Activated CD8-positive, alpha-beta memory T cell treated with anti-CD3 and anti-CD28 coated beads, Interleukin-2, amount 50 U/mL, for 1 hour (primary cell): ENCODE results near the gene ZBTB12.
"Not testable (repeated sequence)": the region's sequence is repeated elsewhere in the genome, so short reads cannot be mapped to it uniquely, and the experiment has no call there.

Source experiments
- DNase-seq: peaks from one replicate; pipeline ENCODE4 v3.0.0-alpha.2; 2020; ENCODE audit errors: extremely low read depth

ZBTB12 gene

GRCh38 chr6:31922942-31923341 lies 21.1 kb upstream of the ZBTB12 start:
- DNase-seq, result no peak

GRCh38 chr6:31920811-31921210 lies 18.9 kb upstream of the ZBTB12 start:
- DNase-seq, result no peak

GRCh38 chr6:31919624-31920303 lies 17.9 kb upstream of the ZBTB12 start:
- no peak for DNase-seq

- no peak for DNase-seq
Observed at GRCh38 chr6:31918069-31918720, 16.3 kb upstream of the ZBTB12 start.

- no peak for DNase-seq
Observed at GRCh38 chr6:31915756-31916155, 13.9 kb upstream of the ZBTB12 start.

GRCh38 chr6:31915351-31915750 lies 13.5 kb upstream of the ZBTB12 start:
- no peak for DNase-seq

- no peak for DNase-seq
Observed at GRCh38 chr6:31911826-31912585, 10.1 kb upstream of the ZBTB12 start.

GRCh38 chr6:31909298-31909697 lies 7.4 kb upstream of the ZBTB12 start:
- not testable (repeated sequence) for DNase-seq

GRCh38 chr6:31908791-31909190 lies 6.9 kb upstream of the ZBTB12 start:
- DNase-seq, result no peak

GRCh38 chr6:31908255-31908654 lies 6.4 kb upstream of the ZBTB12 start:
- DNase-seq, result not testable (repeated sequence)

GRCh38 chr6:31907158-31907813 lies 5.4 kb upstream of the ZBTB12 start:
- no peak for DNase-seq

- not testable (repeated sequence) for DNase-seq
Observed at GRCh38 chr6:31906727-31907126, 4.8 kb upstream of the ZBTB12 start.

GRCh38 chr6:31906122-31906521 lies 4.2 kb upstream of the ZBTB12 start:
- no peak for DNase-seq

- no peak for DNase-seq
Observed at GRCh38 chr6:31905041-31905440, 3.2 kb upstream of the ZBTB12 start.

GRCh38 chr6:31903957-31904356 lies 2.1 kb upstream of the ZBTB12 start:
- no peak for DNase-seq

GRCh38 chr6:31901415-31901952 lies 402 bp downstream of the ZBTB12 start:
- DNase-seq, result no peak

- DNase-seq, result no peak
Observed at GRCh38 chr6:31900917-31901414, 920 bp downstream of the ZBTB12 start.

GRCh38 chr6:31899882-31900722 lies 1.8 kb downstream of the ZBTB12 start:
- DNase-seq, result no peak

GRCh38 chr6:31899215-31899614 lies 2.7 kb downstream of the ZBTB12 start:
- DNase-seq, result no peak

GRCh38 chr6:31898383-31899011 lies 3.4 kb downstream of the ZBTB12 start:
- no peak for DNase-seq
